ENCODE results near the gene CCPG1.

Gene CCPG1

GRCh38 chr15:55381595-55381994 is 26.6 kb downstream of the CCPG1 start:
- no peak for DNase-seq (ENCODE audit: low read depth)

DNA sequence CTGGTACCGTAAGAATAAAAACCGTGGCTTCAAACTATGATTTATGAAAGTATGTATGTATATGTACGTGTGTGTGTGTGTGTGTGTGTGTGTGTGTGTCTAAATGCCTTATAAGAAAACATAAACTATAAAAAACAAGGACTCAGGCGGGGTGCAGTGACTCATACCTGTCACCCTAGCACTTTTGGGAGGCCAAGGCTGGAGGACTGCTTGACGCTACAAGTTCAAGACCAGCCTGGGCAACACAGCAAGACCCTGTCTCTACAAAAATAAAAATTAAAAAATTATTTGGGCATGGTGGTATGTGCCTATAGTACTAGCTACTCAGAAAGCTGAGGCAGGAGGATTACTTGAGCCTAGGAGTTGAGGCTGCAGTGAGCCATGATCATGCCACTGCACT is 29.1 kb downstream of the CCPG1 start:
- no peak for DNase-seq (ENCODE audit: low read depth)

- DNase-seq (ENCODE audit: low read depth): no peak
These were observed 35.3 kb downstream of the CCPG1 start for GRCh38 chr15:55372701-55373440.

- DNase-seq (ENCODE audit: low read depth): no peak
These were observed 41.2 kb downstream of the CCPG1 start for GRCh38 chr15:55366981-55367380.

DNA sequence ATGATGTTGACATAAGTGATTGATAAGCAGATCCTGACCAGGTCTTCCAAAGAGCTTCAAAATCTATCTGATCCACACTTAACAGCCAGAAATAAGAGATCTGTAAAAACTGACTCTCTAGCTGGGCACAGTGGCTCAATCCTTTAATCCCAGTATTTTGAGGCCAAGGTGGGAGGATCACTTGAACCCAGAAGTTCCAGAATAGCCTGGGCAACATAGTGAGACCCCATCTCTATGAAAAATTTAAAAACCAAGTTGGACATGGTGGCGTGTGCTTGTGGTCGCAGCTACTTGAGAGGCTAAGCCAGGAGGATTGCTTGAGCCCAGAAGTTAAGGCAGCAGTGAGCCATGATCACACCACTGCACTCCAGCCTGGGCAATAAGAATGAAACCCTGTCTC is 45.5 kb downstream of the CCPG1 start:
- DNase-seq (ENCODE audit: low read depth): no peak

GRCh38 chr15:55361048-55361447 is 47.1 kb downstream of the CCPG1 start:
- DNase-seq (ENCODE audit: low read depth): no peak

- DNase-seq (ENCODE audit: low read depth): no peak
These were observed 47.9 kb downstream of the CCPG1 start for GRCh38 chr15:55360256-55360655.

- DNase-seq (ENCODE audit: low read depth): no peak
These were observed 49.7 kb downstream of the CCPG1 start for GRCh38 chr15:55358471-55358870.

DNA sequence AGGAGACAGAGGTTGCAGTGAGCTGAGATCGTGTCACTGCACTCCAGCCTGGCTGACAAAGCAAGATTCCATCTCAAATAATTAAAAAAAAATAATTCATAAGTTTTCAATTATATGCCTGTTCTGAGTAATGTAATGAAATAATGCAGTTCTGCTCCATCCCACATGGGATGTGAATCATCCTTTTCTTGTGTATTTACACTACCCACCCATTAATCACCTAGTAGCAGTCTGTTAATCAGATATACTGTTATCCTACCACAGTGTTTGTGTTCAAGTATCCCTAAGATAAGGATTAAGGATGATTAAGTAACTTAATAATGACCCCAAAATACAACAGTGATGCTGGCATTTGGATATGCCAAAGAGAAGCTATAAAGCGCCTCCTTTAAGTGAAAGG is 50.4 kb downstream of the CCPG1 start:
- DNase-seq (ENCODE audit: low read depth): no peak

- DNase-seq (ENCODE audit: low read depth): no peak
These were observed 51.1 kb downstream of the CCPG1 start for GRCh38 chr15:55356985-55357585.

GRCh38 chr15:55353025-55353424 is 55.1 kb downstream of the CCPG1 start:
- DNase-seq (ENCODE audit: low read depth): no peak

GRCh38 chr15:55349282-55349681 is 58.9 kb downstream of the CCPG1 start:
- DNase-seq (ENCODE audit: low read depth): no peak

GRCh38 chr15:55348281-55348778 is 59.8 kb downstream of the CCPG1 start:
- no peak for DNase-seq (ENCODE audit: low read depth)

DNA sequence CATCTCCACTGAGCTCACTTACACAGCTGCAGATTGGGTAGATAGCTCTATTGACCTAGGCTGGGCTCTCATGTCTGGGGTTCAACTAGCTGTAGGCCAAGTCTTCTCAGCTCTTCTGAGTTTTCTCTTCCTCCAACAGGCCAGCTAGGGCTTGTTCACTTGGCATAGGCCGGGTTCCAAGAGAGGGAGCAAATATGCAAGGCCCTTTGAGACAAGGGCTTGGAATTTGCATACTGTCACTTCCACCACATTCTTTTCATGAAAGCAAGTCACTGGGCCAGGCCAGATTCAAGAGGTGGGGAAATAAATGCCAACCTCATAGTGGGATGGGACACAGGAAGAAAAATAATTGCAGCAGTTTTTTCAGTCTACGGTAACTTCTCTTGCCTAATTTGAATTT is 64.0 kb downstream of the CCPG1 start:
- no peak for DNase-seq (ENCODE audit: low read depth)

DNA sequence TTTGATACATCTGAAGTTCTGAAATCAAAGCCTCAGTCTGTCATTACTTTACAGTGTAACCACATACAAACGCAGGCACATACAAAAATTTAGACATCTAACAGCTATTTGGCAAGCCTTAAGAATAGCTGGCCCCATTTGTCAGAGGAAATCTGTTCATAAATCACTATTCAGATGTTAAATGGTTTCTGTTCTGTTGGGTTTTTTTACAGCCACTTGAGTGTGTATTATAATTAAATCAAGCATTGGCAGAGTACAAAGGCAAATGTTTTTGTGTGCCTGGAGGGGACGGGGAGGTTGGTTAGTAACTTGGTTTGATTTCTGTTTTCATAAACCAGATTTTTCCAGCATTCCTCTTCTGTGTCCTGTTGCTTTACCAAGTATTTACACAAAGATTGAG is 65.0 kb downstream of the CCPG1 start:
- DNase-seq (ENCODE audit: low read depth): no peak

- no peak for DNase-seq (ENCODE audit: low read depth)
These were observed 71.0 kb downstream of the CCPG1 start for GRCh38 chr15:55337160-55337559.

DNA sequence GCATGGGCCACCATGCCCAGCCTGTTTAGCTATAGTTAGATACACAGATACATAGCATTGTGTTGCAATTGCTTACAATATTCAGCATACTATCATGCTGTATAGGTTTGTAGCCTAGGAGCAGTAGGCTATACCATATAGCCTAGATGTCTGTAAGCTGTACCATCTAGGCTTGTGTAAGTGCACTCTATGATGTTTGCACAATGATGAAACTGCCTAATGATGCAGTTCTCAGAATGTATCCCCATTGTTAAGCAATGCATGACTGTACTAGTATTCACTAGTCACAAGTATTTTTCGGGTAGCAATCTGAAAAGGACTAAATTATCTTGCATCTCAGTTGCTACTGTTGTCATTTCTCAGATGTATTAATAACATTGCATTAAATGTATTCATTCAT is 73.2 kb downstream of the CCPG1 start:
- DNase-seq (ENCODE audit: low read depth): no peak

DNA sequence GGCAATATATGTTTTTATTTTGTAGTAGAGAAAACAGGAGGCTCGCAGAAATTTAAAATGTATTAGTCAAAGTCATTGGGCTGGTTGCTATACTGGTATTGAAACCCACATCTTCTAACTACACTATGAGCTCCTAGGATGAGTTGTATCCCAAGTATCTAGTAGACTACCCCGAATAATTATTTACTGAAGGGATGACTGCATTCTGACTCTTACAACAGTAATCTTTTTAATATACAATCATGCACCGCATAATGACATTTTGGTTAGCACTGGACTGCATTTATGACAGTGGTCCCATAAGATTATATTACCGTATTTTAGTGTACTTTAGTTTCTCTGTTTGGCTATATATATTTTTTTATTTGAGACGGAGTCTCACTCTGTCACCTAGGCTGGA is 73.8 kb downstream of the CCPG1 start:
- no peak for DNase-seq (ENCODE audit: low read depth)

DNA sequence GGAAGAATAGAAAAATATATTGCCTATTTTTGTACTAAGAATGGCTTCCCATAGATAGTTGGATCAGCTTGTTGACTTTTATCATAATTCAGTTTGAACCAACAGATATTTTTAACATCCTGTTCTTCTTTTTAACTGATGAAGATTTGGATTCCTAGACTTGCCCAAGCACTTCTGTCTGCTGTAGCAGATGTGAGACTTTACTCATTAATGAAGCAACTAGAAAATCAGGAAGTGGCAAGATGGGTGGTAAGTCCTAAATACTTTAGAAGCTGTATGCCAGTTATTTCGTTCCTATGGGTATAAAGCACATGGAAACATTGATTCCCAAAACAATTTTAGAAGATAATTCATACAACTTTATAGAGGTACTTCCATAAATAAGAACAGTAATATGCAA is 80.8 kb downstream of the CCPG1 start:
- no peak for DNase-seq (ENCODE audit: low read depth)

- DNase-seq (ENCODE audit: low read depth): no peak
These were observed 85.7 kb downstream of the CCPG1 start for GRCh38 chr15:55322467-55322866.

DNA sequence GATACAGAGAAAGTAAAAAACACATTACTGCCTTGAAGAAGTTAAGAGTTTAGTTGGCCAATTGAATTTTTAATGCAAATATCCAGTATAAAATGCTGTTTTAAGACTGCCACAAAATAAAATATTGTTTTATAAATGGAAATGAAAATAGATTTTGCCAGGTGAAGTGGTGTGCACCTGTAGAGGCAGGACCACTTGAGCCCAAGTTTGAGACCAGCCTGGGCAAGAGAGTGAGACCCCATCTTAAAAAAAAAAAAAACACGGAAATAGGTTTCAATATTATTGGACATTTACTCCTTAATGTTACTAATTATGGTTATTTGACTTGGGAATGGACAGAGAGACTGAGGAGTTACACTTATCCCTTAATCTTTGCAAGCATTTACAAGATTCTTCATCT is 87.2 kb downstream of the CCPG1 start:
- DNase-seq (ENCODE audit: low read depth): no peak

GRCh38 chr15:55320238-55320550 is 88.0 kb downstream of the CCPG1 start:
- no peak for DNase-seq (ENCODE audit: low read depth)

GRCh38 chr15:55319537-55320237 is 88.5 kb downstream of the CCPG1 start:
- no peak for DNase-seq (ENCODE audit: low read depth)

Measured in stimulated activated CD8-positive, alpha-beta memory T cell treated with anti-CD3 and anti-CD28 coated beads, Interleukin-15, amount 100 ng/mL, for 1 hour (primary cell).